ENCODE results near the gene FAM3B. TPM values are rescaled to one million over a fixed set of nuclear protein-coding genes. Genes with fewer than 3 reads are reported as not detected.

The FAM3B gene
- total and polyA plus RNA-seq, 2 experiments from 2014 or later: 2.5 to 3.6 TPM

DNA sequence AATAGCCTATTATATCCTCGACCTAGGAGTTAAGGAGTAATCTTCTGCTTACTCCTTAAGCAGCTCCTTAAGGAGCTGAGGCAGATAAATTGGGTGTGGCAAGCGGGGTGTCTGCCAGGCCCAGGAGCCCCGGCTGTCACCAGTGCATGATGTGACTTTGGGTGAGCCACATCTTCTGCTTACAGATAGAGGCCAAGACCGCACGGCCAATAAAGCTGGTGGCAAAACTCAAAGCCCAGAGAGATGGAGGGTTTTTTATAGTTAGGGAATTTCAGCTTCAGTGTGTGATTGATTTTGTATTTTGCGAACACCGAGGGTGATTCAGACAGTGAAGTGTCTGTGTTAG, 55.1 kb downstream of the FAM3B start (continued):
- TF ChIP-seq, protein P1, sequence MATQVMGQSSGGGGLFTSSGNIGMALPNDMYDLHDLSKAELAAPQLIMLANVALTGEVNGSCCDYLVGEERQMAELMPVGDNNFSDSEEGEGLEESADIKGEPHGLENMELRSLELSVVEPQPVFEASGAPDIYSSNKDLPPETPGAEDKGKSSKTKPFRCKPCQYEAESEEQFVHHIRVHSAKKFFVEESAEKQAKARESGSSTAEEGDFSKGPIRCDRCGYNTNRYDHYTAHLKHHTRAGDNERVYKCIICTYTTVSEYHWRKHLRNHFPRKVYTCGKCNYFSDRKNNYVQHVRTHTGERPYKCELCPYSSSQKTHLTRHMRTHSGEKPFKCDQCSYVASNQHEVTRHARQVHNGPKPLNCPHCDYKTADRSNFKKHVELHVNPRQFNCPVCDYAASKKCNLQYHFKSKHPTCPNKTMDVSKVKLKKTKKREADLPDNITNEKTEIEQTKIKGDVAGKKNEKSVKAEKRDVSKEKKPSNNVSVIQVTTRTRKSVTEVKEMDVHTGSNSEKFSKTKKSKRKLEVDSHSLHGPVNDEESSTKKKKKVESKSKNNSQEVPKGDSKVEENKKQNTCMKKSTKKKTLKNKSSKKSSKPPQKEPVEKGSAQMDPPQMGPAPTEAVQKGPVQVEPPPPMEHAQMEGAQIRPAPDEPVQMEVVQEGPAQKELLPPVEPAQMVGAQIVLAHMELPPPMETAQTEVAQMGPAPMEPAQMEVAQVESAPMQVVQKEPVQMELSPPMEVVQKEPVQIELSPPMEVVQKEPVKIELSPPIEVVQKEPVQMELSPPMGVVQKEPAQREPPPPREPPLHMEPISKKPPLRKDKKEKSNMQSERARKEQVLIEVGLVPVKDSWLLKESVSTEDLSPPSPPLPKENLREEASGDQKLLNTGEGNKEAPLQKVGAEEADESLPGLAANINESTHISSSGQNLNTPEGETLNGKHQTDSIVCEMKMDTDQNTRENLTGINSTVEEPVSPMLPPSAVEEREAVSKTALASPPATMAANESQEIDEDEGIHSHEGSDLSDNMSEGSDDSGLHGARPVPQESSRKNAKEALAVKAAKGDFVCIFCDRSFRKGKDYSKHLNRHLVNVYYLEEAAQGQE (IDR thresholded peaks at IDR 0.05; ENCODE audit: unreplicated experiment): no peak

DNA sequence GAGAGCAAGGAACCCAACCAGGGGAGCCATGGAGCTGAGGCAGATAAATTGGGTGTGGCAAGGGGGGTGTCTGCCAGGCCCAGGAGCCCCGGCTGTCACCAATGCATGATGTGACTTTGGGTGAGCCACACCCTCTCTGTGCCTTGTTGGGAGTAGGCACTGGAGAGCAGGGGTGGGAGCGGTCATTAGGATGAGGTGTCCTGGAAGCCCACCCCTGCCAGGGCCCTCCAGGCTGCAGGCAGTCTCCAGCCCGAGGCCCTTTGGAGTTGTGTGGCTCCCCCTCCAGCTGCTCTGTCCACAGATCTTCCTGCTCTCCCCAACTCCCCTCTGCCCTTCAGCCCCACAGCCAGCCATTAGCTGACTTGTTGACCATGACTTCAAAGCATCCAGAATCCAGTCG, 56.7 kb downstream of the FAM3B start:
- no peak overlapping the region for H3K4me3 Mint-ChIP-seq
- Histone ChIP-seq H3K4me2 (no peak overlapping the region), H3K4me3 (no peak overlapping the region), H4K20me1 (replicated peaks; ENCODE audit: insufficient read depth) (no peaks in the 10 kb centered on the region), H3K27ac (ENCODE audit: low read depth) (no peak overlapping the region), H2AFZ (no peak overlapping the region), H3K9me2 (ENCODE audit: insufficient read depth) (0 out of 2 replicates have a peak, but pooled peaks cover 10% of the 10 kb centered on the region), H3K79me2 (replicated peaks; ENCODE audit: insufficient read depth) (0 out of 2 replicates have a peak, but pooled peaks cover 7% of the 10 kb centered on the region), H3F3A (replicated peaks; ENCODE audit: low read depth) (no peaks in the 10 kb centered on the region), H3K36me3 (ENCODE audit: insufficient read depth) (no peaks in the 10 kb centered on the region), H3K4me1 (ENCODE audit: insufficient read depth) (peaks cover 16% of the 10 kb centered on the region; the same call in 1 of the 2 replicates), H3K27me3 (ENCODE audit: insufficient read depth) (no peaks in the 10 kb centered on the region)
- ATAC-seq (no peak), DNase-seq (ENCODE audit: low spot score) (no peak)
- H3K9me3 Mint-ChIP-seq: peaks cover 4% of the 10 kb centered on the region; the same call in 2 of the 3 replicates
- no peaks in the 10 kb centered on the region for H3K36me3 Mint-ChIP-seq (ENCODE audit: low read depth)
- peaks cover 8% of the 10 kb centered on the region for H3K4me1 Mint-ChIP-seq
- no peak overlapping the region for H3K27ac Mint-ChIP-seq
- peaks cover 7% of the 10 kb centered on the region for H3K27me3 Mint-ChIP-seq (ENCODE audit: insufficient read depth, low read depth, poor library complexity)
- TF ChIP-seq CREB1 (CRISPR knock-in tag; IDR thresholded peaks at IDR 0.05; ENCODE audit: low read depth): no peak

DNA sequence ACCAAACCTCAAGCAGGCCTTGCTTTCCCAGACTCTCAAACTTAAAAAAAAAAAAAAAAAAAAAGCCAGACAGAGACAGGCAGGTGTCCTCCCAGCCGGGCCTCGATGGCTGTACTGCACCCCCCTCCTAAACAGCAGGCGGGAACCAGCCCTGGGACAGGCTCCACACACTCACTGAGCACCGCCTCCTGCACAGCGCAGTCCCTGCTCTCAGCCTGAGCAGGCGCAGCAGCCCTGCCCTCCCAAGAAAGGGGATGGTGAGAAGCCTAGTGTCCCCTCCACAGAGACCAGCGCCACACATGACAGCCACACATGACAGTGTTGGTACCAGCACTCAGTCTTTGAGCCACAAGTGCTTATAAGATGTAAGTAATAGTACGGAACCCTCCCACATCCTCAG, 57.2 kb downstream of the FAM3B start:
- H4K20me1 ChIP-seq (replicated peaks; ENCODE audit: insufficient read depth): no peaks in the 10 kb centered on the region
- DNase-seq (ENCODE audit: low spot score) (no peak), ATAC-seq (no peak)
- no peaks in the 10 kb centered on the region for H3K27me3 ChIP-seq (ENCODE audit: insufficient read depth)
- no peak overlapping the region for H3K4me3 ChIP-seq
- Mint-ChIP-seq H3K4me3 (no peak overlapping the region), H3K27ac (no peak overlapping the region), H3K9me3 (peaks cover 4% of the 10 kb centered on the region; the same call in 2 of the 3 replicates), H3K36me3 (ENCODE audit: low read depth) (no peaks in the 10 kb centered on the region), H3K27me3 (ENCODE audit: insufficient read depth, low read depth, poor library complexity) (peaks cover 7% of the 10 kb centered on the region), H3K4me1 (peaks cover 9% of the 10 kb centered on the region; the same call in 2 of the 3 replicates)
- H3K4me1 ChIP-seq (ENCODE audit: insufficient read depth): peaks cover 15% of the 10 kb centered on the region; the same call in 1 of the 2 replicates
- 0 out of 2 replicates have a peak, but pooled peaks cover 10% of the 10 kb centered on the region for H3K9me2 ChIP-seq (ENCODE audit: insufficient read depth)
- H3F3A ChIP-seq (replicated peaks; ENCODE audit: low read depth): no peaks in the 10 kb centered on the region
- no peaks in the 10 kb centered on the region for H3K36me3 ChIP-seq (ENCODE audit: insufficient read depth)
- no peak overlapping the region for H3K4me2 ChIP-seq
- H3K27ac ChIP-seq (ENCODE audit: low read depth): no peak overlapping the region
- H3K79me2 ChIP-seq (replicated peaks; ENCODE audit: insufficient read depth): 0 out of 2 replicates have a peak, but pooled peaks cover 7% of the 10 kb centered on the region
- H2AFZ ChIP-seq: no peak overlapping the region
- no peak for TF ChIP-seq EZH2 (IDR thresholded peaks at IDR 0.05; ENCODE audit: low read depth, unreplicated experiment)
- no peak for TF ChIP-seq NANOG (IDR thresholded peaks at IDR 0.05; ENCODE audit: borderline replicate concordance)
- TF ChIP-seq CREB1 (CRISPR knock-in tag; IDR thresholded peaks at IDR 0.05; ENCODE audit: low read depth): no peak
- TF ChIP-seq, protein P1 (IDR thresholded peaks at IDR 0.05; ENCODE audit: unreplicated experiment): no peak
- TF ChIP-seq, protein P2, sequence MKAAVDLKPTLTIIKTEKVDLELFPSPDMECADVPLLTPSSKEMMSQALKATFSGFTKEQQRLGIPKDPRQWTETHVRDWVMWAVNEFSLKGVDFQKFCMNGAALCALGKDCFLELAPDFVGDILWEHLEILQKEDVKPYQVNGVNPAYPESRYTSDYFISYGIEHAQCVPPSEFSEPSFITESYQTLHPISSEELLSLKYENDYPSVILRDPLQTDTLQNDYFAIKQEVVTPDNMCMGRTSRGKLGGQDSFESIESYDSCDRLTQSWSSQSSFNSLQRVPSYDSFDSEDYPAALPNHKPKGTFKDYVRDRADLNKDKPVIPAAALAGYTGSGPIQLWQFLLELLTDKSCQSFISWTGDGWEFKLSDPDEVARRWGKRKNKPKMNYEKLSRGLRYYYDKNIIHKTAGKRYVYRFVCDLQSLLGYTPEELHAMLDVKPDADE (IDR thresholded peaks at IDR 0.05): no peak
- no peak for TF ChIP-seq JUNB (IDR thresholded peaks at IDR 0.05; ENCODE audit: unreplicated experiment)
- TF ChIP-seq, protein P3, sequence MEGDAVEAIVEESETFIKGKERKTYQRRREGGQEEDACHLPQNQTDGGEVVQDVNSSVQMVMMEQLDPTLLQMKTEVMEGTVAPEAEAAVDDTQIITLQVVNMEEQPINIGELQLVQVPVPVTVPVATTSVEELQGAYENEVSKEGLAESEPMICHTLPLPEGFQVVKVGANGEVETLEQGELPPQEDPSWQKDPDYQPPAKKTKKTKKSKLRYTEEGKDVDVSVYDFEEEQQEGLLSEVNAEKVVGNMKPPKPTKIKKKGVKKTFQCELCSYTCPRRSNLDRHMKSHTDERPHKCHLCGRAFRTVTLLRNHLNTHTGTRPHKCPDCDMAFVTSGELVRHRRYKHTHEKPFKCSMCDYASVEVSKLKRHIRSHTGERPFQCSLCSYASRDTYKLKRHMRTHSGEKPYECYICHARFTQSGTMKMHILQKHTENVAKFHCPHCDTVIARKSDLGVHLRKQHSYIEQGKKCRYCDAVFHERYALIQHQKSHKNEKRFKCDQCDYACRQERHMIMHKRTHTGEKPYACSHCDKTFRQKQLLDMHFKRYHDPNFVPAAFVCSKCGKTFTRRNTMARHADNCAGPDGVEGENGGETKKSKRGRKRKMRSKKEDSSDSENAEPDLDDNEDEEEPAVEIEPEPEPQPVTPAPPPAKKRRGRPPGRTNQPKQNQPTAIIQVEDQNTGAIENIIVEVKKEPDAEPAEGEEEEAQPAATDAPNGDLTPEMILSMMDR (conservative IDR thresholded peaks at IDR 0.05; ENCODE audit: low read depth in 2 of 2): no peak
- TF ChIP-seq POLR2AphosphoS5 (IDR thresholded peaks at IDR 0.05; ENCODE audit: low read depth): no peak

Measured in GM23338 (cell line).